ENCODE measurements around the gene ARFGEF2.
"Not testable (repeated sequence)": the region's sequence is repeated elsewhere in the genome, so short reads cannot be mapped to it uniquely, and the experiment has no call there.

The ARFGEF2 gene

GRCh38 chr20:48949304-48950170 lies 28.0 kb downstream of the ARFGEF2 start:
- in situ Hi-C loops (cut with MboI; ENCODE audit: low sequenced_read_pairs) = no loop called here

- in situ Hi-C loops (cut with MboI; ENCODE audit: low sequenced_read_pairs) = no loop called here
Measured at GRCh38 chr20:48951041-48951440, 29.5 kb downstream of the ARFGEF2 start.

GRCh38 chr20:48951646-48952045 lies 30.1 kb downstream of the ARFGEF2 start:
- in situ Hi-C loops (cut with MboI; ENCODE audit: low sequenced_read_pairs) = no loop called here

- in situ Hi-C loops (cut with MboI; ENCODE audit: low sequenced_read_pairs) = no loop called here
Measured at GRCh38 chr20:48952656-48953055, 31.1 kb downstream of the ARFGEF2 start.

- in situ Hi-C loops (cut with MboI; ENCODE audit: low sequenced_read_pairs) = no loop called here
Measured at GRCh38 chr20:48953653-48954052, 32.1 kb downstream of the ARFGEF2 start.

- in situ Hi-C loops (cut with MboI; ENCODE audit: low sequenced_read_pairs) = no loop called here
Measured at GRCh38 chr20:48956052-48956451, 34.5 kb downstream of the ARFGEF2 start.

GRCh38 chr20:48957053-48957481 lies 35.6 kb downstream of the ARFGEF2 start:
- in situ Hi-C loops (cut with MboI; ENCODE audit: low sequenced_read_pairs) = no loop called here

- in situ Hi-C loops (cut with MboI; ENCODE audit: low sequenced_read_pairs) = no loop called here
Measured at GRCh38 chr20:48957533-48957932, 36.0 kb downstream of the ARFGEF2 start.

GRCh38 chr20:48958743-48959142 lies 37.2 kb downstream of the ARFGEF2 start:
- in situ Hi-C loops (cut with MboI; ENCODE audit: low sequenced_read_pairs) = no loop called here

GRCh38 chr20:48959899-48960550 lies 38.5 kb downstream of the ARFGEF2 start:
- in situ Hi-C loops (cut with MboI; ENCODE audit: low sequenced_read_pairs) = no loop called here

- in situ Hi-C loops (cut with MboI; ENCODE audit: low sequenced_read_pairs) = no loop called here
Measured at GRCh38 chr20:48962421-48962820, 40.9 kb downstream of the ARFGEF2 start.

- in situ Hi-C loops (cut with MboI; ENCODE audit: low sequenced_read_pairs) = no loop called here
Measured at GRCh38 chr20:48962976-48963771, 41.7 kb downstream of the ARFGEF2 start.

GRCh38 chr20:48965189-48965910 lies 43.8 kb downstream of the ARFGEF2 start:
- in situ Hi-C loops (cut with MboI; ENCODE audit: low sequenced_read_pairs) = no loop called here

GRCh38 chr20:48970681-48971365 lies 49.3 kb downstream of the ARFGEF2 start:
- in situ Hi-C loops (cut with MboI; ENCODE audit: low sequenced_read_pairs) = no loop called here

GRCh38 chr20:48971956-48972355 lies 50.4 kb downstream of the ARFGEF2 start:
- in situ Hi-C loops (cut with MboI; ENCODE audit: low sequenced_read_pairs) = no loop called here

GRCh38 chr20:48972816-48973215 lies 51.3 kb downstream of the ARFGEF2 start:
- in situ Hi-C loops (cut with MboI; ENCODE audit: low sequenced_read_pairs) = no loop called here

- in situ Hi-C loops (cut with MboI; ENCODE audit: low sequenced_read_pairs) = no loop called here
Measured at GRCh38 chr20:48975955-48976354, 54.4 kb downstream of the ARFGEF2 start.

GRCh38 chr20:48979980-48980379 lies 58.5 kb downstream of the ARFGEF2 start:
- in situ Hi-C loops (cut with MboI; ENCODE audit: low sequenced_read_pairs) = not testable (repeated sequence)

GRCh38 chr20:48983423-48984400 lies 62.2 kb downstream of the ARFGEF2 start:
- in situ Hi-C loops (cut with MboI; ENCODE audit: low sequenced_read_pairs) = no loop called here

Measured in HL-60/S4 (cell line).